ENCODE measurements around the gene NMT2. TPM values are rescaled to one million over a fixed set of nuclear protein-coding genes. Genes with fewer than 3 reads are reported as not detected.
A peak's percentile ranks its signal among the peaks of the same experiment; 100 is the strongest.

NMT2 gene
- polyA plus RNA-seq, 3 donors, result 0.35 to 1.1 (median 0.36) TPM

DNA sequence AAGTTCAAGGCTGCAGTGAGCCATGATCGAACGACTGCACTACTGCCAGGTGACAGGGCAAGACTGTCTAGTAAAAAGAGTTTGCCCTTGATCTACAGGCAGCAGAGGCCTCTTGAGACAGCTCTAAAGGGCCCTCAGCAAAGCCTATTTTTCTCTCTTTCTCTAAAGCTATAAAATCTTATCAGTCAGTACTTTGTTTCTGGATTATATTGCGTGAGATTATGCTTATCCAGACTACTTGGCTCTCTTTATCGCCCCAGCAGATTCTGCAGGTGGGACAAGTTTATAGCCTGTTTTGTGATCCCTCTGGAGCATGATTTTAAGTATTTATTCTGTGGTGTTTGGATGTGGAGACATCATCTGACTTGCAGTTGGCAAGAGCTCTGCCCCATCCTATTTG, 68.6 kb downstream of the NMT2 start:
- intact Hi-C loops (cut with micrococcal nuclease), result loop anchor here (5.0 to 10.0 kb wide), 5 partner anchors 65 to 605 kb away; partner anchors contain the start of genes DCLRE1C (in 2 of the 2), NMT2 (in 2 of the 2), CDNF (in 1 of the 2) and HSPA14 (in 1 of the 2)
- no peak overlapping the region for H2AFZ ChIP-seq (ENCODE audit: insufficient read depth, low read depth, low read length, poor library complexity, severe bottlenecking)
- Mint-ChIP-seq H3K27ac (peak overlapping the region in 4 of 7 donors; percentile 2 to 66 (median 44)), H3K9me3 (no peaks in the 10 kb centered on the region), H3K27me3 (ENCODE audit: low read depth in 3 of 3) (peaks cover 0 to 5% (median 0%) of the 10 kb centered on the region in 3 donors), H3K4me1 (peaks cover 23% of the 10 kb centered on the region), H3K36me3 (peaks cover 42 to 47% of the 10 kb centered on the region in 2 donors), H3K4me3 (no peak overlapping the region)
- H3K36me3 ChIP-seq (replicated peaks in 1 of 2; ENCODE audit: control insufficient read depth in 1 of 2, insufficient read depth in 2 of 2, low read length in 2 of 2), result peaks cover 23 to 49% of the 10 kb centered on the region in 2 donors
- peaks cover 19 to 21% of the 10 kb centered on the region in 2 donors for H3K4me1 ChIP-seq (ENCODE audit: control insufficient read depth in 1 of 2, insufficient read depth in 2 of 2, low read length in 2 of 2)
- H3K4me2 ChIP-seq (replicated peaks; ENCODE audit: extremely low read depth, low read length, poor library complexity, severe bottlenecking), result no peak overlapping the region
- no peaks in the 10 kb centered on the region for H3K27me3 ChIP-seq (ENCODE audit: control insufficient read depth in 2 of 2, insufficient read depth in 2 of 2, low read length in 2 of 2)
- H3K9me3 ChIP-seq (replicated peaks in 1 of 2; ENCODE audit: control insufficient read depth in 1 of 2, insufficient read depth in 1 of 2, low read length in 2 of 2), result no peaks in the 10 kb centered on the region
- H4K20me1 ChIP-seq (ENCODE audit: insufficient read depth, low read length), result peaks cover 42% of the 10 kb centered on the region
- H3K4me3 ChIP-seq (replicated peaks in 1 of 3; ENCODE audit: low read depth in 2 of 3, low read length in 3 of 3), result no peak overlapping the region
- H3K27ac ChIP-seq (ENCODE audit: low read depth in 1 of 2, low read length in 2 of 2), result peak overlapping the region in 1 of 2 donors; percentile 5
- 100% methylated on average over 1 of the region's 4 CpGs for WGBS (ENCODE audit: insufficient coverage)
- no peak overlapping the region for H3K9ac ChIP-seq (ENCODE audit: insufficient read depth, low read length, poor library complexity, severe bottlenecking)
- TF ChIP-seq, protein P1, sequence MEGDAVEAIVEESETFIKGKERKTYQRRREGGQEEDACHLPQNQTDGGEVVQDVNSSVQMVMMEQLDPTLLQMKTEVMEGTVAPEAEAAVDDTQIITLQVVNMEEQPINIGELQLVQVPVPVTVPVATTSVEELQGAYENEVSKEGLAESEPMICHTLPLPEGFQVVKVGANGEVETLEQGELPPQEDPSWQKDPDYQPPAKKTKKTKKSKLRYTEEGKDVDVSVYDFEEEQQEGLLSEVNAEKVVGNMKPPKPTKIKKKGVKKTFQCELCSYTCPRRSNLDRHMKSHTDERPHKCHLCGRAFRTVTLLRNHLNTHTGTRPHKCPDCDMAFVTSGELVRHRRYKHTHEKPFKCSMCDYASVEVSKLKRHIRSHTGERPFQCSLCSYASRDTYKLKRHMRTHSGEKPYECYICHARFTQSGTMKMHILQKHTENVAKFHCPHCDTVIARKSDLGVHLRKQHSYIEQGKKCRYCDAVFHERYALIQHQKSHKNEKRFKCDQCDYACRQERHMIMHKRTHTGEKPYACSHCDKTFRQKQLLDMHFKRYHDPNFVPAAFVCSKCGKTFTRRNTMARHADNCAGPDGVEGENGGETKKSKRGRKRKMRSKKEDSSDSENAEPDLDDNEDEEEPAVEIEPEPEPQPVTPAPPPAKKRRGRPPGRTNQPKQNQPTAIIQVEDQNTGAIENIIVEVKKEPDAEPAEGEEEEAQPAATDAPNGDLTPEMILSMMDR (IDR thresholded peaks at IDR 0.05), result no peak
- H3K79me2 ChIP-seq (ENCODE audit: insufficient read depth, low read length), result peaks cover 40% of the 10 kb centered on the region
- no peak for DNase-seq

GRCh38 chr10:15097011-15097812, 71.3 kb downstream of the NMT2 start, which contains the start of gene RPP38:
TSS of gene RPP38 (plus strand) at chr10:15097355. CDS start at chr10:15103315, 5,960 bp downstream.
- peak; percentile 92 to 94 (median 94) for DNase-seq
- Histone ChIP-seq H3K36me3 (replicated peaks in 1 of 2; ENCODE audit: control insufficient read depth in 1 of 2, insufficient read depth in 2 of 2, low read length in 2 of 2) (peaks cover 3 to 22% of the 10 kb centered on the region in 2 donors), H3K27ac (ENCODE audit: low read depth in 1 of 2, low read length in 2 of 2) (peak within 1 kb of the TSS; percentile 95 to 96), H3K27me3 (ENCODE audit: control insufficient read depth in 2 of 2, insufficient read depth in 2 of 2, low read length in 2 of 2) (no peaks in the 10 kb centered on the region), H3K79me2 (ENCODE audit: insufficient read depth, low read length) (peaks cover 40% of the 10 kb centered on the region), H3K4me3 (replicated peaks in 1 of 3; ENCODE audit: low read depth in 2 of 3, low read length in 3 of 3) (peak within 1 kb of the TSS; percentile 67 to 81 (median 81)), H3K4me2 (replicated peaks; ENCODE audit: extremely low read depth, low read length, poor library complexity, severe bottlenecking) (peak within 1 kb of the TSS; percentile 96), H3K9me3 (replicated peaks in 1 of 2; ENCODE audit: control insufficient read depth in 1 of 2, insufficient read depth in 1 of 2, low read length in 2 of 2) (no peaks in the 10 kb centered on the region), H3K9ac (ENCODE audit: insufficient read depth, low read length, poor library complexity, severe bottlenecking) (peak within 1 kb of the TSS; percentile 95), H3K4me1 (ENCODE audit: control insufficient read depth in 1 of 2, insufficient read depth in 2 of 2, low read length in 2 of 2) (peaks cover 19 to 21% of the 10 kb centered on the region in 2 donors), H4K20me1 (ENCODE audit: insufficient read depth, low read length) (peaks cover 35% of the 10 kb centered on the region), H2AFZ (ENCODE audit: insufficient read depth, low read depth, low read length, poor library complexity, severe bottlenecking) (peak within 1 kb of the TSS; percentile 93)
- peaks cover 0 to 8% (median 2%) of the 10 kb centered on the region in 3 donors for H3K27me3 Mint-ChIP-seq (ENCODE audit: low read depth in 3 of 3)
- peaks cover 23% of the 10 kb centered on the region for H3K4me1 Mint-ChIP-seq
- intact Hi-C loops (cut with micrococcal nuclease), result loop anchor here (5.0 kb wide), 3 partner anchors 70 to 260 kb away; partner anchors contain the start of genes DCLRE1C (in 2 of the 2), CDNF (in 1 of the 2), HSPA14 (in 1 of the 2) and MSANTD7 (in 1 of the 2)
- H3K27ac Mint-ChIP-seq, result peak within 1 kb of the TSS; percentile 97 to 99 (median 98)
- WGBS (ENCODE audit: insufficient coverage), result under 1% methylated on average over 84 of the region's 84 CpGs
- H3K9me3 Mint-ChIP-seq, result no peaks in the 10 kb centered on the region
- TF ChIP-seq, protein P1 (IDR thresholded peaks at IDR 0.05), result no peak
- H3K36me3 Mint-ChIP-seq, result peaks cover 19 to 22% of the 10 kb centered on the region in 2 donors
- peak within 1 kb of the TSS; percentile 98 to 99 for H3K4me3 Mint-ChIP-seq
